ENCODE measurements around the gene SCN9A. TPM values are rescaled to one million over a fixed set of nuclear protein-coding genes. Genes with fewer than 3 reads are reported as not detected.
A peak's percentile ranks its signal among the peaks of the same experiment; 100 is the strongest.

Gene SCN9A
- total and polyA plus RNA-seq, 9 of the 15 experiments (the other 6 are each of a cell fraction or from before 2014, with no cell fraction given) = 1.4 to 22.8 (median 7.1) TPM

DNA sequence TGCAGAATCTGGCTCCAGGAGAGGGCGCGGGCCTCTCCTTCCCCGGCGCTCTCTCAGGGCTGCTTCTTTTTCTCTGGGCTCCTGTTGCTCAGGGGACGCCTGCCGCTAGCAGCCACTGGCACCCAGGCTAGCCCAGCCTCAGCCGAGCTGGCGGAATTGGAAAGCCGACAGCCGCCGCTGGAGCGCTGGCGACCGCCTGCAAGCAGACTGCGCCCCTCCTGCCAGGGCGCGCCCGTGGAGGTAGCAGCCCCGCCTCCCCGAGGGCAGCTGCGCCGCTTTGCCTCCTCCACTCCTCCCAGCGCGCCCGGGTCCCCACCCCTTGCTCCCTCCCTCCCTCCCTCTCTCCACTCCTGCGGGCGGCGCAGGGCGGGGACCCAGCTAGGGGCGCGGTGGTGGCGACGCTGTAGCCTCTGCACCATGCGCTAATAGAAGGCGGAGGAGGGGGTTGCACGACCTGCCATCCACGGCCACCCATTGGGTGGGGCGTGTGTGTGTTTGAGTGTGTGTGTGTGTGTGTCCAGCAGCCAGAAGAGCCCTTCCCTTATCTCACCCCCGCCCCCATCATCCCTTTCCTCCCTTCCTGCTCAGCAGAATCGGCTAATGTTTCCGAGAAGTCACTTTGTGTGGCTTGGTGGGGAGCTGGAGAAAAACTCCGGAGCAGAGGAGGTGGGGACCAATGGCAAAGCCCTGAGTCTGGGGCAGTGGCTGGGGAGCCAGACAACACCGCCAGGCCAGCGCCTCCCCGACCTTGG is at the start of gene SCN9A (continued):
- TF ChIP-seq, protein P1, sequence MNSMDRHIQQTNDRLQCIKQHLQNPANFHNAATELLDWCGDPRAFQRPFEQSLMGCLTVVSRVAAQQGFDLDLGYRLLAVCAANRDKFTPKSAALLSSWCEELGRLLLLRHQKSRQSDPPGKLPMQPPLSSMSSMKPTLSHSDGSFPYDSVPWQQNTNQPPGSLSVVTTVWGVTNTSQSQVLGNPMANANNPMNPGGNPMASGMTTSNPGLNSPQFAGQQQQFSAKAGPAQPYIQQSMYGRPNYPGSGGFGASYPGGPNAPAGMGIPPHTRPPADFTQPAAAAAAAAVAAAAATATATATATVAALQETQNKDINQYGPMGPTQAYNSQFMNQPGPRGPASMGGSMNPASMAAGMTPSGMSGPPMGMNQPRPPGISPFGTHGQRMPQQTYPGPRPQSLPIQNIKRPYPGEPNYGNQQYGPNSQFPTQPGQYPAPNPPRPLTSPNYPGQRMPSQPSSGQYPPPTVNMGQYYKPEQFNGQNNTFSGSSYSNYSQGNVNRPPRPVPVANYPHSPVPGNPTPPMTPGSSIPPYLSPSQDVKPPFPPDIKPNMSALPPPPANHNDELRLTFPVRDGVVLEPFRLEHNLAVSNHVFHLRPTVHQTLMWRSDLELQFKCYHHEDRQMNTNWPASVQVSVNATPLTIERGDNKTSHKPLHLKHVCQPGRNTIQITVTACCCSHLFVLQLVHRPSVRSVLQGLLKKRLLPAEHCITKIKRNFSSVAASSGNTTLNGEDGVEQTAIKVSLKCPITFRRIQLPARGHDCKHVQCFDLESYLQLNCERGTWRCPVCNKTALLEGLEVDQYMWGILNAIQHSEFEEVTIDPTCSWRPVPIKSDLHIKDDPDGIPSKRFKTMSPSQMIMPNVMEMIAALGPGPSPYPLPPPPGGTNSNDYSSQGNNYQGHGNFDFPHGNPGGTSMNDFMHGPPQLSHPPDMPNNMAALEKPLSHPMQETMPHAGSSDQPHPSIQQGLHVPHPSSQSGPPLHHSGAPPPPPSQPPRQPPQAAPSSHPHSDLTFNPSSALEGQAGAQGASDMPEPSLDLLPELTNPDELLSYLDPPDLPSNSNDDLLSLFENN (IDR thresholded peaks at IDR 0.05; ENCODE audit: low read depth in 2 of 2, low read length in 2 of 2) = peak in 1 of 2 experiments; percentile 22; a peak in 1 of 4 replicates
- peak; percentile 82 for TF ChIP-seq BHLHE40 (IDR thresholded peaks at IDR 0.05; ENCODE audit: low read length)
- no peak for TF ChIP-seq ZNF79 (CRISPR knock-in tag; IDR thresholded peaks at IDR 0.05; ENCODE audit: low read depth)
- TF ChIP-seq, protein P2, sequence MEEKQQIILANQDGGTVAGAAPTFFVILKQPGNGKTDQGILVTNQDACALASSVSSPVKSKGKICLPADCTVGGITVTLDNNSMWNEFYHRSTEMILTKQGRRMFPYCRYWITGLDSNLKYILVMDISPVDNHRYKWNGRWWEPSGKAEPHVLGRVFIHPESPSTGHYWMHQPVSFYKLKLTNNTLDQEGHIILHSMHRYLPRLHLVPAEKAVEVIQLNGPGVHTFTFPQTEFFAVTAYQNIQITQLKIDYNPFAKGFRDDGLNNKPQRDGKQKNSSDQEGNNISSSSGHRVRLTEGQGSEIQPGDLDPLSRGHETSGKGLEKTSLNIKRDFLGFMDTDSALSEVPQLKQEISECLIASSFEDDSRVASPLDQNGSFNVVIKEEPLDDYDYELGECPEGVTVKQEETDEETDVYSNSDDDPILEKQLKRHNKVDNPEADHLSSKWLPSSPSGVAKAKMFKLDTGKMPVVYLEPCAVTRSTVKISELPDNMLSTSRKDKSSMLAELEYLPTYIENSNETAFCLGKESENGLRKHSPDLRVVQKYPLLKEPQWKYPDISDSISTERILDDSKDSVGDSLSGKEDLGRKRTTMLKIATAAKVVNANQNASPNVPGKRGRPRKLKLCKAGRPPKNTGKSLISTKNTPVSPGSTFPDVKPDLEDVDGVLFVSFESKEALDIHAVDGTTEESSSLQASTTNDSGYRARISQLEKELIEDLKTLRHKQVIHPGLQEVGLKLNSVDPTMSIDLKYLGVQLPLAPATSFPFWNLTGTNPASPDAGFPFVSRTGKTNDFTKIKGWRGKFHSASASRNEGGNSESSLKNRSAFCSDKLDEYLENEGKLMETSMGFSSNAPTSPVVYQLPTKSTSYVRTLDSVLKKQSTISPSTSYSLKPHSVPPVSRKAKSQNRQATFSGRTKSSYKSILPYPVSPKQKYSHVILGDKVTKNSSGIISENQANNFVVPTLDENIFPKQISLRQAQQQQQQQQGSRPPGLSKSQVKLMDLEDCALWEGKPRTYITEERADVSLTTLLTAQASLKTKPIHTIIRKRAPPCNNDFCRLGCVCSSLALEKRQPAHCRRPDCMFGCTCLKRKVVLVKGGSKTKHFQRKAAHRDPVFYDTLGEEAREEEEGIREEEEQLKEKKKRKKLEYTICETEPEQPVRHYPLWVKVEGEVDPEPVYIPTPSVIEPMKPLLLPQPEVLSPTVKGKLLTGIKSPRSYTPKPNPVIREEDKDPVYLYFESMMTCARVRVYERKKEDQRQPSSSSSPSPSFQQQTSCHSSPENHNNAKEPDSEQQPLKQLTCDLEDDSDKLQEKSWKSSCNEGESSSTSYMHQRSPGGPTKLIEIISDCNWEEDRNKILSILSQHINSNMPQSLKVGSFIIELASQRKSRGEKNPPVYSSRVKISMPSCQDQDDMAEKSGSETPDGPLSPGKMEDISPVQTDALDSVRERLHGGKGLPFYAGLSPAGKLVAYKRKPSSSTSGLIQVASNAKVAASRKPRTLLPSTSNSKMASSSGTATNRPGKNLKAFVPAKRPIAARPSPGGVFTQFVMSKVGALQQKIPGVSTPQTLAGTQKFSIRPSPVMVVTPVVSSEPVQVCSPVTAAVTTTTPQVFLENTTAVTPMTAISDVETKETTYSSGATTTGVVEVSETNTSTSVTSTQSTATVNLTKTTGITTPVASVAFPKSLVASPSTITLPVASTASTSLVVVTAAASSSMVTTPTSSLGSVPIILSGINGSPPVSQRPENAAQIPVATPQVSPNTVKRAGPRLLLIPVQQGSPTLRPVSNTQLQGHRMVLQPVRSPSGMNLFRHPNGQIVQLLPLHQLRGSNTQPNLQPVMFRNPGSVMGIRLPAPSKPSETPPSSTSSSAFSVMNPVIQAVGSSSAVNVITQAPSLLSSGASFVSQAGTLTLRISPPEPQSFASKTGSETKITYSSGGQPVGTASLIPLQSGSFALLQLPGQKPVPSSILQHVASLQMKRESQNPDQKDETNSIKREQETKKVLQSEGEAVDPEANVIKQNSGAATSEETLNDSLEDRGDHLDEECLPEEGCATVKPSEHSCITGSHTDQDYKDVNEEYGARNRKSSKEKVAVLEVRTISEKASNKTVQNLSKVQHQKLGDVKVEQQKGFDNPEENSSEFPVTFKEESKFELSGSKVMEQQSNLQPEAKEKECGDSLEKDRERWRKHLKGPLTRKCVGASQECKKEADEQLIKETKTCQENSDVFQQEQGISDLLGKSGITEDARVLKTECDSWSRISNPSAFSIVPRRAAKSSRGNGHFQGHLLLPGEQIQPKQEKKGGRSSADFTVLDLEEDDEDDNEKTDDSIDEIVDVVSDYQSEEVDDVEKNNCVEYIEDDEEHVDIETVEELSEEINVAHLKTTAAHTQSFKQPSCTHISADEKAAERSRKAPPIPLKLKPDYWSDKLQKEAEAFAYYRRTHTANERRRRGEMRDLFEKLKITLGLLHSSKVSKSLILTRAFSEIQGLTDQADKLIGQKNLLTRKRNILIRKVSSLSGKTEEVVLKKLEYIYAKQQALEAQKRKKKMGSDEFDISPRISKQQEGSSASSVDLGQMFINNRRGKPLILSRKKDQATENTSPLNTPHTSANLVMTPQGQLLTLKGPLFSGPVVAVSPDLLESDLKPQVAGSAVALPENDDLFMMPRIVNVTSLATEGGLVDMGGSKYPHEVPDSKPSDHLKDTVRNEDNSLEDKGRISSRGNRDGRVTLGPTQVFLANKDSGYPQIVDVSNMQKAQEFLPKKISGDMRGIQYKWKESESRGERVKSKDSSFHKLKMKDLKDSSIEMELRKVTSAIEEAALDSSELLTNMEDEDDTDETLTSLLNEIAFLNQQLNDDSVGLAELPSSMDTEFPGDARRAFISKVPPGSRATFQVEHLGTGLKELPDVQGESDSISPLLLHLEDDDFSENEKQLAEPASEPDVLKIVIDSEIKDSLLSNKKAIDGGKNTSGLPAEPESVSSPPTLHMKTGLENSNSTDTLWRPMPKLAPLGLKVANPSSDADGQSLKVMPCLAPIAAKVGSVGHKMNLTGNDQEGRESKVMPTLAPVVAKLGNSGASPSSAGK (IDR thresholded peaks at IDR 0.05) = no peak; the same call in 1 of the 2 replicates
- TF ChIP-seq SETDB1 (IDR thresholded peaks at IDR 0.05; ENCODE audit: low read length) = peak; percentile 61
- TF ChIP-seq ZNF263 (CRISPR knock-in tag; IDR thresholded peaks at IDR 0.05; ENCODE audit: borderline replicate concordance) = peak; percentile 21; the same call in 1 of the 2 replicates
- TF ChIP-seq, protein P3, sequence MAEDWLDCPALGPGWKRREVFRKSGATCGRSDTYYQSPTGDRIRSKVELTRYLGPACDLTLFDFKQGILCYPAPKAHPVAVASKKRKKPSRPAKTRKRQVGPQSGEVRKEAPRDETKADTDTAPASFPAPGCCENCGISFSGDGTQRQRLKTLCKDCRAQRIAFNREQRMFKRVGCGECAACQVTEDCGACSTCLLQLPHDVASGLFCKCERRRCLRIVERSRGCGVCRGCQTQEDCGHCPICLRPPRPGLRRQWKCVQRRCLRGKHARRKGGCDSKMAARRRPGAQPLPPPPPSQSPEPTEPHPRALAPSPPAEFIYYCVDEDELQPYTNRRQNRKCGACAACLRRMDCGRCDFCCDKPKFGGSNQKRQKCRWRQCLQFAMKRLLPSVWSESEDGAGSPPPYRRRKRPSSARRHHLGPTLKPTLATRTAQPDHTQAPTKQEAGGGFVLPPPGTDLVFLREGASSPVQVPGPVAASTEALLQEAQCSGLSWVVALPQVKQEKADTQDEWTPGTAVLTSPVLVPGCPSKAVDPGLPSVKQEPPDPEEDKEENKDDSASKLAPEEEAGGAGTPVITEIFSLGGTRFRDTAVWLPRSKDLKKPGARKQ (CRISPR knock-in tag; IDR thresholded peaks at IDR 0.05) = no peak
- TF ChIP-seq ETV6 (IDR thresholded peaks at IDR 0.05; ENCODE audit: borderline replicate concordance in 1 of 2, low read depth in 2 of 2, low read length in 1 of 2) = peak; percentile 62 to 85; a peak in 3 of 4 replicates
- TF ChIP-seq ETV6 (CRISPR knock-in tag; IDR thresholded peaks at IDR 0.05; ENCODE audit: borderline replicate concordance) = no peak
